NCI-H2171 (cell line): Measurements from ENCODE around the gene CDC37.
"Not testable (repeated sequence)": the region's sequence is repeated elsewhere in the genome, so short reads cannot be mapped to it uniquely, and the experiment has no call there.

Experiments
- DNase-seq: peaks from one replicate; lab custom pipeline; 2025; lab: John Stamatoyannopoulos, UW

Gene CDC37

GRCh38 chr19:10393137-10393536, 10.2 kb downstream of the CDC37 start:
- DNase-seq, result no peak

GRCh38 chr19:10392120-10392519, 11.2 kb downstream of the CDC37 start:
- no peak for DNase-seq

- DNase-seq, result peak; percentile 70
Observed at GRCh38 chr19:10390652-10391286, 12.6 kb downstream of the CDC37 start.

- peak; percentile 9 for DNase-seq
Observed at GRCh38 chr19:10389863-10390262, 13.5 kb downstream of the CDC37 start.

GRCh38 chr19:10388957-10389356, 14.4 kb downstream of the CDC37 start:
- DNase-seq, result peak; percentile 75

- no peak for DNase-seq
Observed at GRCh38 chr19:10384580-10384979, 18.8 kb downstream of the CDC37 start.

- DNase-seq, result not testable (repeated sequence)
Observed at GRCh38 chr19:10383223-10383499, 20.2 kb downstream of the CDC37 start.

GRCh38 chr19:10380313-10381102, 22.8 kb downstream of the CDC37 start, which contains the start of gene TYK2:
TYK2 (minus strand) TSS chr19:10380572; CDS start chr19:10378406, 2,166 bp downstream.
- DNase-seq, result peak; percentile 95

GRCh38 chr19:10379880-10380312, 23.4 kb downstream of the CDC37 start:
- DNase-seq, result no peak

GRCh38 chr19:10378124-10378523, 25.2 kb downstream of the CDC37 start:
- DNase-seq, result no peak

- not testable (repeated sequence) for DNase-seq
Observed at GRCh38 chr19:10377140-10377640, 26.2 kb downstream of the CDC37 start.

- DNase-seq, result no peak
Observed at GRCh38 chr19:10374931-10375330, 28.4 kb downstream of the CDC37 start.

GRCh38 chr19:10372690-10373089, 30.7 kb downstream of the CDC37 start:
- no peak for DNase-seq

GRCh38 chr19:10368101-10368803, 35.1 kb downstream of the CDC37 start:
- no peak for DNase-seq

- not testable (repeated sequence) for DNase-seq
Observed at GRCh38 chr19:10366950-10367512, 36.3 kb downstream of the CDC37 start.

GRCh38 chr19:10365518-10365917, 37.8 kb downstream of the CDC37 start:
- no peak for DNase-seq

GRCh38 chr19:10364644-10365043, 38.7 kb downstream of the CDC37 start:
- no peak for DNase-seq

GRCh38 chr19:10363789-10364281, 39.5 kb downstream of the CDC37 start:
- DNase-seq, result no peak

- no peak for DNase-seq
Observed at GRCh38 chr19:10362259-10362658, 41.1 kb downstream of the CDC37 start.

GRCh38 chr19:10361569-10362011, 41.8 kb downstream of the CDC37 start:
- DNase-seq, result no peak

GRCh38 chr19:10356431-10356830, 46.9 kb downstream of the CDC37 start:
- no peak for DNase-seq

GRCh38 chr19:10353793-10354391, 49.5 kb downstream of the CDC37 start:
- peak; percentile 85 for DNase-seq
